ENCODE measurements around the gene DHRS1. TPM values are rescaled to one million over a fixed set of nuclear protein-coding genes. Genes with fewer than 3 reads are reported as not detected.

DHRS1 gene
- total RNA-seq, 1 donor from 2014 or later: 26.5 TPM

- Histone ChIP-seq H3K79me2 (ENCODE audit: insufficient read depth, low read length) (no peaks in the 10 kb centered on the region), H3K9me3 (ENCODE audit: insufficient read depth, low read depth, low read length) (no peaks in the 10 kb centered on the region), H4K20me1 (ENCODE audit: insufficient read depth, low read length) (peaks cover 38% of the 10 kb centered on the region), H2AFZ (ENCODE audit: low read depth, low read length) (no peak overlapping the region), H3K9ac (ENCODE audit: low read length) (no peak overlapping the region), H3K27me3 (ENCODE audit: insufficient read depth, low read length) (peaks cover 14% of the 10 kb centered on the region), H3K27ac (ENCODE audit: low read depth, low read length) (no peak overlapping the region), H3K4me2 (ENCODE audit: low read length) (no peak overlapping the region), H3K36me3 (ENCODE audit: insufficient read depth, low read length) (no peaks in the 10 kb centered on the region), H3K4me1 (ENCODE audit: insufficient read depth, low read length) (peaks cover 25% of the 10 kb centered on the region), H3K4me3 (ENCODE audit: insufficient read depth, low read depth, low read length) (no peak overlapping the region)
- H3K36me3 Mint-ChIP-seq (ENCODE audit: low read depth, unreplicated experiment): peaks cover 7% of the 10 kb centered on the region
- H3K27ac Mint-ChIP-seq (ENCODE audit: unreplicated experiment): no peak overlapping the region
- no peak for TF ChIP-seq EZH2 (IDR thresholded peaks at IDR 0.05; ENCODE audit: insufficient read depth, low read length)
- no peak for TF ChIP-seq CTCF (IDR thresholded peaks at IDR 0.05; ENCODE audit: insufficient read depth, low read depth, low read length)
- H3K4me3 Mint-ChIP-seq (ENCODE audit: unreplicated experiment): no peak overlapping the region
- peaks cover 9% of the 10 kb centered on the region for H3K27me3 Mint-ChIP-seq (ENCODE audit: low read depth, unreplicated experiment)
- peaks cover 2% of the 10 kb centered on the region for H3K9me3 Mint-ChIP-seq (ENCODE audit: unreplicated experiment)
- peaks cover 12% of the 10 kb centered on the region for H3K4me1 Mint-ChIP-seq (ENCODE audit: low read depth, unreplicated experiment)
- DNase-seq (ENCODE audit: low read depth) (no peak), FAIRE-seq (no peak)
Measured at GRCh38 chr14:24312736-24313507, 13.3 kb upstream of the DHRS1 start.

- H3K36me3 ChIP-seq (ENCODE audit: insufficient read depth, low read length): peaks cover 1% of the 10 kb centered on the region
- H3K4me1 ChIP-seq (ENCODE audit: insufficient read depth, low read length): peaks cover 23% of the 10 kb centered on the region
- H3K27me3 ChIP-seq (ENCODE audit: insufficient read depth, low read length): peaks cover 14% of the 10 kb centered on the region
- Mint-ChIP-seq H3K9me3 (ENCODE audit: unreplicated experiment) (peaks cover 2% of the 10 kb centered on the region), H3K27me3 (ENCODE audit: low read depth, unreplicated experiment) (peaks cover 6% of the 10 kb centered on the region), H3K4me1 (ENCODE audit: low read depth, unreplicated experiment) (peaks cover 8% of the 10 kb centered on the region), H3K36me3 (ENCODE audit: low read depth, unreplicated experiment) (peaks cover 8% of the 10 kb centered on the region), H3K27ac (ENCODE audit: unreplicated experiment) (no peak overlapping the region), H3K4me3 (ENCODE audit: unreplicated experiment) (no peak overlapping the region)
- H3K9me3 ChIP-seq (ENCODE audit: insufficient read depth, low read depth, low read length): no peaks in the 10 kb centered on the region
- no peak overlapping the region for H3K4me3 ChIP-seq (ENCODE audit: insufficient read depth, low read depth, low read length)
- no peak overlapping the region for H3K9ac ChIP-seq (ENCODE audit: low read length)
- DNase-seq (ENCODE audit: low read depth) (no peak), FAIRE-seq (no peak)
- H3K4me2 ChIP-seq (ENCODE audit: low read length): no peak overlapping the region
- no peak overlapping the region for H3K27ac ChIP-seq (ENCODE audit: low read depth, low read length)
- no peaks in the 10 kb centered on the region for H3K79me2 ChIP-seq (ENCODE audit: insufficient read depth, low read length)
- H2AFZ ChIP-seq (ENCODE audit: low read depth, low read length): no peak overlapping the region
- peaks cover 47% of the 10 kb centered on the region for H4K20me1 ChIP-seq (ENCODE audit: insufficient read depth, low read length)
- no peak for TF ChIP-seq EZH2 (IDR thresholded peaks at IDR 0.05; ENCODE audit: insufficient read depth, low read length)
- no peak for TF ChIP-seq CTCF (IDR thresholded peaks at IDR 0.05; ENCODE audit: insufficient read depth, low read depth, low read length)
Measured at GRCh38 chr14:24311837-24312615, 12.4 kb upstream of the DHRS1 start.

Data from astrocyte (in vitro differentiated cells and primary cell).